ENCODE data around the gene PLEKHG3.

GRCh38 chr14:64756712-64757111 is 52.5 kb downstream of the PLEKHG3 start:
- TF ChIP-seq CTCF (conservative IDR thresholded peaks at IDR 0.05 in 1 of 2, IDR thresholded peaks at IDR 0.05 in 1 of 2; ENCODE audit: low read depth in 1 of 2, low read length in 2 of 2): no peak
- TF ChIP-seq EZH2 (IDR thresholded peaks at IDR 0.05; ENCODE audit: low read length, missing control alignments): no peak

All from fibroblast of lung (primary cell).